SK-N-DZ (cell line): ENCODE measurements around the gene PVRIG.
"Not testable (repeated sequence)": the region's sequence is repeated elsewhere in the genome, so short reads cannot be mapped to it uniquely, and the experiment has no call there.

ENCODE experiments used
- DNase-seq: peaks from one replicate; pipeline ENCODE4 v3.0.0-alpha.2; 2015; ENCODE audit warnings: low spot score

Gene PVRIG

GRCh38 chr7:100270046-100270918 lies 50.5 kb downstream of the PVRIG start:
- DNase-seq: not testable (repeated sequence)
